ENCODE data around the gene IGSF9. TPM values are rescaled to one million over a fixed set of nuclear protein-coding genes. Genes with fewer than 3 reads are reported as not detected.

The IGSF9 gene
- total RNA-seq, 1 donor from 2014 or later = 24.5 TPM

- peaks cover 2% of the 10 kb centered on the region for H3K9me3 Mint-ChIP-seq
- H3K27ac Mint-ChIP-seq (ENCODE audit: unreplicated experiment) = no peak overlapping the region
- TF ChIP-seq CTCF (conservative IDR thresholded peaks at IDR 0.05) = no peak
- DNase-seq (ENCODE audit: low read depth, low spot score) = no peak
- no peak overlapping the region for H3K4me3 Mint-ChIP-seq
- no peaks in the 10 kb centered on the region for H3K36me3 Mint-ChIP-seq (ENCODE audit: low read depth)
- H3K4me1 Mint-ChIP-seq = no peaks in the 10 kb centered on the region
- H3K27me3 Mint-ChIP-seq (ENCODE audit: low read depth) = peaks cover 20% of the 10 kb centered on the region
These were observed 13.4 kb upstream of the IGSF9 start for GRCh38 chr1:159958719-159959380.

GRCh38 chr1:159957824-159958268 is 12.4 kb upstream of the IGSF9 start:
- DNase-seq (ENCODE audit: low read depth, low spot score) = no peak
- TF ChIP-seq CTCF (conservative IDR thresholded peaks at IDR 0.05) = no peak
- H3K9me3 Mint-ChIP-seq = peaks cover 2% of the 10 kb centered on the region
- H3K27ac Mint-ChIP-seq (ENCODE audit: unreplicated experiment) = no peak overlapping the region
- no peaks in the 10 kb centered on the region for H3K4me1 Mint-ChIP-seq
- no peaks in the 10 kb centered on the region for H3K36me3 Mint-ChIP-seq (ENCODE audit: low read depth)
- peaks cover 25% of the 10 kb centered on the region for H3K27me3 Mint-ChIP-seq (ENCODE audit: low read depth)
- H3K4me3 Mint-ChIP-seq = no peak overlapping the region

GRCh38 chr1:159955456-159955855 is 10.0 kb upstream of the IGSF9 start:
- Mint-ChIP-seq H3K27ac (ENCODE audit: unreplicated experiment) (no peak overlapping the region), H3K27me3 (ENCODE audit: low read depth) (peaks cover 39% of the 10 kb centered on the region), H3K4me1 (no peaks in the 10 kb centered on the region), H3K36me3 (ENCODE audit: low read depth) (no peaks in the 10 kb centered on the region), H3K9me3 (peaks cover 7% of the 10 kb centered on the region), H3K4me3 (no peak overlapping the region)
- no peak for TF ChIP-seq CTCF (conservative IDR thresholded peaks at IDR 0.05)
- no peak for DNase-seq (ENCODE audit: low read depth, low spot score)

- Mint-ChIP-seq H3K27me3 (ENCODE audit: low read depth) (peaks cover 36% of the 10 kb centered on the region), H3K27ac (ENCODE audit: unreplicated experiment) (no peak within 1 kb of the TSS), H3K36me3 (ENCODE audit: low read depth) (no peaks in the 10 kb centered on the region), H3K4me1 (no peaks in the 10 kb centered on the region), H3K4me3 (no peak within 1 kb of the TSS), H3K9me3 (peaks cover 7% of the 10 kb centered on the region)
- DNase-seq (ENCODE audit: low read depth, low spot score) = no peak
- no peak for TF ChIP-seq CTCF (conservative IDR thresholded peaks at IDR 0.05)
These were observed 8.4 kb upstream of the IGSF9 start, which contains the start of gene SLAMF9 for GRCh38 chr1:159953536-159954515. SLAMF9 (minus strand) TSS chr1:159954237; CDS start chr1:159954137, 100 bp downstream.

GRCh38 chr1:159952932-159953331 is 7.5 kb upstream of the IGSF9 start:
- Mint-ChIP-seq H3K27ac (ENCODE audit: unreplicated experiment) (no peak overlapping the region), H3K36me3 (ENCODE audit: low read depth) (no peaks in the 10 kb centered on the region), H3K4me3 (no peak overlapping the region), H3K27me3 (ENCODE audit: low read depth) (peaks cover 42% of the 10 kb centered on the region), H3K9me3 (peaks cover 7% of the 10 kb centered on the region), H3K4me1 (no peaks in the 10 kb centered on the region)
- no peak for TF ChIP-seq CTCF (conservative IDR thresholded peaks at IDR 0.05)
- no peak for DNase-seq (ENCODE audit: low read depth, low spot score)
